Body of pancreas (tissue), 4 donors: ENCODE results near the gene RNF180. TPM values are rescaled to one million over a fixed set of nuclear protein-coding genes. Genes with fewer than 3 reads are reported as not detected.

ENCODE experiments used
- ATAC-seq: fragments of 150-250 bp; one replicate; pipeline ENCODE4 v1.9.1; 2016
- DNase-seq, 4 donors: peaks; one replicate each; pipeline ENCODE4 v3.0.0-alpha.2; 2019
- H3K27ac ChIP-seq, 4 donors: fragments of 200-600 bp; sonication (generic); 1 replicate in 3 of 4; 2 replicates in 1 of 4; pipeline versions ENCODE4 v1.5.1 to v1.6.1; 2016 to 2019; ENCODE audit warnings: mild to moderate bottlenecking in 1 of 4, mixed read lengths in 1 of 4, moderate library complexity in 1 of 4
- H3K27me3 ChIP-seq, 2 donors: fragments of 200-600 bp; sonication (generic); one replicate each; pipeline ENCODE4 v1.6.0; 2016; ENCODE audit warnings: mild to moderate bottlenecking in 1 of 2
- H3K36me3 ChIP-seq, 2 donors: fragments of 200-600 bp; sonication (generic); replicated peaks in 1 of 2; 2 replicates each; pipeline ENCODE4 v1.5.1; 2016; ENCODE audit warnings: low read depth in 2 of 2; ENCODE audit not compliant: insufficient read depth in 1 of 2
- H3K4me1 ChIP-seq: fragments of 200-600 bp; sonication (generic); one replicate; pipeline ENCODE4 v1.6.0; 2016
- H3K4me3 ChIP-seq, 2 donors: fragments of 200-600 bp; sonication (generic); 1 replicate in 1 of 2; 2 replicates in 1 of 2; pipeline ENCODE4 v1.5.1; 2016 to 2019
- H3K9me3 ChIP-seq, 3 donors: fragments of 200-600 bp; sonication (generic); 1 replicate in 2 of 3; 2 replicates in 1 of 3; pipeline ENCODE4 v1.5.1; 2016
- POLR2A ChIP-seq, 3 donors: fragments of 450-650 bp; IDR thresholded peaks; one replicate each; pipeline ENCODE4 v1.6.1; 2016; ENCODE audit warnings: antibody characterized with exemption in 3 of 3, mild to moderate bottlenecking in 2 of 3
- WGBS, 2 donors: methylation state at CpG; one replicate each; pipeline ENCODE4 v1.1.5; 2017; 5-methylcytosine and 5-hydroxymethylcytosine counted together
- intact Hi-C: fragments of 100-400 bp; cut with DNase I; formaldehyde crosslinking; loops from one replicate; pipeline ENCODE4 v1.15.1; 2023
- total RNA-seq, 2 donors: library from RNA; depleted of rRNA; stranded (reverse); fragments of >200 nt; gene quantifications; one replicate each; pipeline ENCODE4 v1.1.0, GENCODE V29; 2016
- TF ChIP-seq, protein P1 (sequence below), 7 experiments: fragments of 450-650 bp in 4 of 7; fragments of 200-600 bp in 3 of 7; sonication (generic) in 3 of 7; IDR thresholded peaks; one replicate each; pipeline ENCODE4 v1.5.1; 2016 to 2019; ENCODE audit warnings: antibody characterized with exemption in 7 of 7

RNF180 gene
- total RNA-seq, 2 donors from 2014 or later, result 9.2 to 13.2 TPM

DNA sequence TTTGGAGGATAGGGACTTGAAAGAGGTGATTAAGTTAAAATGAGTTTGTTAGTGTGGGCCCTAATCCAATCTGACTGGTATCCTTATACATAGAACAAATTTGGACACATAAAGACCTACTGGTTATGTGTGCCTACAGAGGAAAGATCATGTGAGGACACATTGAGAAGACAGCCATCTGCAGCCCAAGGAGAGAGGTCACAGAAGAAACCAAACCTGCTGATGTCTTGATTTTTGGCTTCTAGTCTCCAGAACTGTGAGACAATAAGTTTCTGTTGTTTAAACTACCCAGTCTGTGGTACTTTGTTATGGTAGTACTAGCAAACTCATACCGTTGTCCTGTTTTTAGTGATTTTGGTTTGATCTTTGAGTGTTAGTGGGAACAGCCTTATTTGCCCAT, 18.3 kb downstream of the RNF180 start:
- no peaks in the 10 kb centered on the region for H3K27me3 ChIP-seq
- 94 to 96% methylated on average over 1 of the region's 1 CpG for WGBS, 2 donors
- intact Hi-C loops, result no loop called here

DNA sequence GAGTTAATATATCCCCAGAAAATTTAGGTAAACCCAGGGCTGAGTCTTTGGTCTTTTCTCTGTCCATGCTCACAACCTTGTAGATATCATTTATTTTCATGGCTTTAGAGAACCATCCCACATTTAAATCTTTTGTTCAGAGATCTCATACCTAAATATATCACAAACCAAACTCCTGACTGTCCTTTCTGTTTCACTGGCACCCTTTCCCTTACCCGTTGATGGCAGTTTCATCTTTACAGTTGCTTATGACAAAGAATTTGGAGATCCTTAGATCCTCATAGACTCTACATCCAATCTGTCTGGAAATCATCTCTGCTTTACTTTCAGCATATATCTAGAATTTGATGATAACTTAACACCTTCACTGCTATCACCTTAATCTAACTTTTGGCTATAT, 19.2 kb downstream of the RNF180 start:
- Histone ChIP-seq H3K9me3 (no peaks in the 10 kb centered on the region), H3K27me3 (no peaks in the 10 kb centered on the region), H3K27ac (no peak overlapping the region), H3K4me3 (no peak overlapping the region), H3K36me3 (no peaks in the 10 kb centered on the region), H3K4me1 (no peaks in the 10 kb centered on the region)
- DNase-seq (no peak), ATAC-seq (no peak)
- TF ChIP-seq, protein P1, sequence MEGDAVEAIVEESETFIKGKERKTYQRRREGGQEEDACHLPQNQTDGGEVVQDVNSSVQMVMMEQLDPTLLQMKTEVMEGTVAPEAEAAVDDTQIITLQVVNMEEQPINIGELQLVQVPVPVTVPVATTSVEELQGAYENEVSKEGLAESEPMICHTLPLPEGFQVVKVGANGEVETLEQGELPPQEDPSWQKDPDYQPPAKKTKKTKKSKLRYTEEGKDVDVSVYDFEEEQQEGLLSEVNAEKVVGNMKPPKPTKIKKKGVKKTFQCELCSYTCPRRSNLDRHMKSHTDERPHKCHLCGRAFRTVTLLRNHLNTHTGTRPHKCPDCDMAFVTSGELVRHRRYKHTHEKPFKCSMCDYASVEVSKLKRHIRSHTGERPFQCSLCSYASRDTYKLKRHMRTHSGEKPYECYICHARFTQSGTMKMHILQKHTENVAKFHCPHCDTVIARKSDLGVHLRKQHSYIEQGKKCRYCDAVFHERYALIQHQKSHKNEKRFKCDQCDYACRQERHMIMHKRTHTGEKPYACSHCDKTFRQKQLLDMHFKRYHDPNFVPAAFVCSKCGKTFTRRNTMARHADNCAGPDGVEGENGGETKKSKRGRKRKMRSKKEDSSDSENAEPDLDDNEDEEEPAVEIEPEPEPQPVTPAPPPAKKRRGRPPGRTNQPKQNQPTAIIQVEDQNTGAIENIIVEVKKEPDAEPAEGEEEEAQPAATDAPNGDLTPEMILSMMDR (IDR thresholded peaks at IDR 0.05), result no peak
- no peak for TF ChIP-seq POLR2A (IDR thresholded peaks at IDR 0.05)
- intact Hi-C loops, result no loop called here
- WGBS, 2 donors, result 82 to 94% methylated on average over 1 of the region's 1 CpG

More for the DNA sequence above, 18.3 kb downstream of the RNF180 start:
- TF ChIP-seq, protein P1 (IDR thresholded peaks at IDR 0.05), result no peak
- TF ChIP-seq POLR2A (IDR thresholded peaks at IDR 0.05), result no peak
- H3K27ac ChIP-seq, result no peak overlapping the region
- H3K4me1 ChIP-seq, result no peaks in the 10 kb centered on the region
- no peaks in the 10 kb centered on the region for H3K9me3 ChIP-seq
- DNase-seq, result no peak
- H3K4me3 ChIP-seq, result no peak overlapping the region
- H3K36me3 ChIP-seq, result no peaks in the 10 kb centered on the region
- ATAC-seq, result no peak

DNA sequence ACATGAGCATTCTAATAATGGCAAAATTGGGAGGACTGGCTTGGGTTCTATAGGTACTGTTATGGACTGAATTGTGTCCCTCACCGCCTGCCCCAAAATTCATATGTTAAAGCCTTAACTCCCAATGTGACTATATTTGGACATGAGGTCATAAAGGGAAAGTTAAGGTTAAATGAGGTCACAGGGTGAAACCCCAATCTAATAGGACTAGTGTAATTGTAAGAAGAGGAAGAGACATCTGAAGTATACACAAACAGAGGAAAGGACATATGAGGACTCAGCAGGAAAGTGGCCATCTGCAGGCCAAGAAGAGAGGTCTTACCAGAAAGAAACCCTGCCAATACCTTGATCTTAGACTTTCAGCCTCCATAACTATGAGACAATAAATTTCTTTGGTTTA, 23.1 kb downstream of the RNF180 start:
- whole genome bisulfite sequencing, 2 donors, result 96 to 100% methylated on average over 1 of the region's 1 CpG
- Histone ChIP-seq H3K36me3 (no peaks in the 10 kb centered on the region), H3K27ac (no peak overlapping the region), H3K9me3 (no peaks in the 10 kb centered on the region), H3K4me3 (no peak overlapping the region), H3K4me1 (no peaks in the 10 kb centered on the region), H3K27me3 (no peaks in the 10 kb centered on the region)
- TF ChIP-seq POLR2A (IDR thresholded peaks at IDR 0.05), result no peak
- TF ChIP-seq, protein P1 (IDR thresholded peaks at IDR 0.05), result no peak
- intact Hi-C loops, result no loop called here
- DNase-seq, result no peak
- ATAC-seq, result no peak

DNA sequence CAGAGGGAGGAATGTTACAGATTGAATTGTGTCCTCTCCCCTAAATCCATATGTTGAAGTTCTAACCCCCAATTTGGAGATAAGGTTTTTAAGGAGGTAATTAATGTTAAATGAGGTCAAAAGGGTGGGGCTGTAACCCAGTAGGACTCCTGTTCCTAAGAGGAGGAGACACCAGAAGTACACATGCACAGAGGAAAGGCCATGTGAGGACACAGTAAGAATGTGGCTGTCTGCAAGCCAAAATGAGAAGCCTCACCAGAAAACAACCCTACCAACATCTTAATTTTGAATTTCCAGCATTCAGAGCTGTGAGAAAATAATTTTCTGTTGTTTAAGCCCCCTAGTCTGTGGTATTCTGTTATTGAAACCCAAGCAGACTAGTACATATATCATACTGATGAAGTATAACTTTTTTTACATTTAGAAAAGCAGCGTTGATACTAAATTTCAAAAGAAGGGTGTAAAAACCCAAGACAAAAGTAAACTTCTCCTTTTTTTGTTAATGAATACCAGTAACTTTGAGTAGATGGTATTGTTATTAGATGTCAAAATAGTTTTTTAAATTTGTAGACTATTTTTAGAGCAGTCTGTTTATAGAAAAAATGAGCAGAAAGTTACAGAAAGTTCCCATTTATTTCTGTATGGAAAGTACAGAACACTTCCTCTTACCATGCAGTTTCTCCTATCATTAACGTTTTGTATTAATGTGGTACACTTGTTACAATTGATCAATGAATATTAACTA, 25.1 kb downstream of the RNF180 start:
- intact Hi-C loops, result no loop called here
- no peaks in the 10 kb centered on the region for H3K27me3 ChIP-seq
- no peaks in the 10 kb centered on the region for H3K36me3 ChIP-seq
- WGBS, 2 donors, result 17 to 56% methylated on average over 2 of the region's 2 CpGs
- DNase-seq (no peak), ATAC-seq (no peak)
- no peaks in the 10 kb centered on the region for H3K9me3 ChIP-seq
- no peaks in the 10 kb centered on the region for H3K4me1 ChIP-seq
- no peak overlapping the region for H3K4me3 ChIP-seq
- TF ChIP-seq POLR2A (IDR thresholded peaks at IDR 0.05), result no peak
- TF ChIP-seq, protein P1 (IDR thresholded peaks at IDR 0.05), result no peak
- no peak overlapping the region for H3K27ac ChIP-seq

DNA sequence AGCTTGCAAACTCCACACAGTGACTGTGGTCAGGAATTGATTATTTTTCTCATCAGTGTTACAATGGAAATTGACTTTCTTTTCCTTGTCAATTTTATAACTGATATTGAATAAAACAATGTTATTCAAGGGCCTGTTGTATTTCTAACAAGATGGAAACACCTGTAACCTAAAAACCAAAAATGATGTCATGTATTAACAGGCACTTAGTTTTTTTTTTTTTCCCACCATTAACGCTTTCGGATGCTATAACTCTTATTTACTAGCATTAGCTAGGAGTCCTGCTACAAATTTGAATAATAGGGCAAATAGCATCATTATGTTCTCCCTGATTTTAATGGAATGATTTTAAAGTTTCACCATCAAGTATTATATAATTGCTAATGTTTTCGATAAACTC, 30.3 kb downstream of the RNF180 start:
- Histone ChIP-seq H3K4me3 (no peak overlapping the region), H3K27ac (no peak overlapping the region), H3K36me3 (no peaks in the 10 kb centered on the region), H3K27me3 (no peaks in the 10 kb centered on the region), H3K4me1 (no peaks in the 10 kb centered on the region), H3K9me3 (no peaks in the 10 kb centered on the region)
- no peak for TF ChIP-seq POLR2A (IDR thresholded peaks at IDR 0.05)
- TF ChIP-seq, protein P1 (IDR thresholded peaks at IDR 0.05), result no peak
- DNase-seq, result no peak
- WGBS, 2 donors, result 95 to 96% methylated on average over 3 of the region's 3 CpGs
- intact Hi-C loops, result no loop called here
- ATAC-seq, result no peak
